ENCODE results near the gene FAM110C.

- TF ChIP-seq CTCF (IDR thresholded peaks at IDR 0.05; ENCODE audit: low read length), result no peak
- TF ChIP-seq EZH2 (IDR thresholded peaks at IDR 0.05; ENCODE audit: borderline replicate concordance, low read length), result no peak
Observed at GRCh38 chr2:38155-38554, 8.2 kb downstream of the FAM110C start.

Measured in OCI-LY1 (cell line).